Testis (tissue), 3 donors: ENCODE results near the gene SRCAP. TPM values are rescaled to one million over a fixed set of nuclear protein-coding genes. Genes with fewer than 3 reads are reported as not detected.

ENCODE experiments used
- DNase-seq: peaks from one replicate; pipeline ENCODE4 v3.0.0-alpha.2; 2019
- H3K27ac ChIP-seq, 2 donors: fragments of 200-600 bp; sonication (generic); one replicate each; pipeline ENCODE4 v1.5.1; 2019
- H3K27me3 ChIP-seq: fragments of 200-600 bp; sonication (generic); one replicate; pipeline ENCODE4 v1.5.1; 2019
- H3K36me3 ChIP-seq: fragments of 200-600 bp; sonication (generic); one replicate; pipeline ENCODE4 v1.5.1; 2017; ENCODE audit warnings: low read depth; ENCODE audit errors: missing control alignments
- H3K4me1 ChIP-seq: fragments of 200-600 bp; sonication (generic); one replicate; pipeline ENCODE4 v1.5.1; 2019
- H3K4me3 ChIP-seq, 2 donors: fragments of 200-600 bp; sonication (generic); one replicate each; pipeline ENCODE4 v1.5.1; 2017 to 2019
- H3K9me3 ChIP-seq: fragments of 200-600 bp; sonication (generic); one replicate; pipeline ENCODE4 v1.5.1; 2017
- POLR2A ChIP-seq: fragments of 450-650 bp; IDR thresholded peaks from one replicate; pipeline ENCODE4 v1.6.1; 2017; ENCODE audit warnings: antibody characterized with exemption, mild to moderate bottlenecking, moderate library complexity
- WGBS, 2 donors: methylation state at CpG; one replicate each; pipeline ENCODE4 v1.1.5; 2018; 5-methylcytosine and 5-hydroxymethylcytosine counted together
- intact Hi-C: fragments of 100-400 bp; cut with DNase I; formaldehyde crosslinking; loops from one replicate; pipeline ENCODE4 v1.15.1; 2023; ENCODE audit warnings: low total_unique reads
- polyA plus RNA-seq: library from polyadenylated mRNA; stranded (reverse); fragments of 350-450 nt; fragmentation: Illumina TruSeq; extraction: RNeasy Lipid Tissue Mini Kit (QIAGEN cat#74804); gene quantifications from one replicate; pipeline ENCODE4 v1.2.3, GENCODE V29; 2014; ENCODE audit warnings: low read depth, low replicate concordance; ENCODE audit not compliant: insufficient read depth
- total RNA-seq, 2 donors: library from RNA; depleted of rRNA; stranded (reverse); fragments of >200 nt; gene quantifications; one replicate each; pipeline ENCODE4 v1.2.3, GENCODE V29; 2016
- TF ChIP-seq, protein P1 (sequence below), 3 experiments: fragments of 450-650 bp in 2 of 3; fragments of 200-600 bp in 1 of 3; sonication (generic) in 1 of 3; IDR thresholded peaks; one replicate each; pipeline ENCODE4 v1.5.1; 2016 to 2019; ENCODE audit warnings: antibody characterized with exemption in 3 of 3, mild to moderate bottlenecking in 2 of 3, moderate library complexity in 1 of 3

SRCAP gene
- total and polyA plus RNA-seq, 3 donors from 2014 or later: 44.3 to 80.8 (median 74.3) TPM

- H3K4me1 ChIP-seq: peaks cover 22% of the 10 kb centered on the region
- TF ChIP-seq, protein P1, sequence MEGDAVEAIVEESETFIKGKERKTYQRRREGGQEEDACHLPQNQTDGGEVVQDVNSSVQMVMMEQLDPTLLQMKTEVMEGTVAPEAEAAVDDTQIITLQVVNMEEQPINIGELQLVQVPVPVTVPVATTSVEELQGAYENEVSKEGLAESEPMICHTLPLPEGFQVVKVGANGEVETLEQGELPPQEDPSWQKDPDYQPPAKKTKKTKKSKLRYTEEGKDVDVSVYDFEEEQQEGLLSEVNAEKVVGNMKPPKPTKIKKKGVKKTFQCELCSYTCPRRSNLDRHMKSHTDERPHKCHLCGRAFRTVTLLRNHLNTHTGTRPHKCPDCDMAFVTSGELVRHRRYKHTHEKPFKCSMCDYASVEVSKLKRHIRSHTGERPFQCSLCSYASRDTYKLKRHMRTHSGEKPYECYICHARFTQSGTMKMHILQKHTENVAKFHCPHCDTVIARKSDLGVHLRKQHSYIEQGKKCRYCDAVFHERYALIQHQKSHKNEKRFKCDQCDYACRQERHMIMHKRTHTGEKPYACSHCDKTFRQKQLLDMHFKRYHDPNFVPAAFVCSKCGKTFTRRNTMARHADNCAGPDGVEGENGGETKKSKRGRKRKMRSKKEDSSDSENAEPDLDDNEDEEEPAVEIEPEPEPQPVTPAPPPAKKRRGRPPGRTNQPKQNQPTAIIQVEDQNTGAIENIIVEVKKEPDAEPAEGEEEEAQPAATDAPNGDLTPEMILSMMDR (IDR thresholded peaks at IDR 0.05): no peak
- no peak for TF ChIP-seq POLR2A
- H3K27ac ChIP-seq: peak overlapping the region; percentile 87 to 88
- no peaks in the 10 kb centered on the region for H3K9me3 ChIP-seq
- no peaks in the 10 kb centered on the region for H3K36me3 ChIP-seq
- no peak for DNase-seq
- H3K4me3 ChIP-seq: peak overlapping the region; percentile 80 to 83
- intact Hi-C loops: no loop called here
- no peaks in the 10 kb centered on the region for H3K27me3 ChIP-seq
- 47 to 54% methylated on average over 15 of the region's 15 CpGs for WGBS, 2 donors
These were observed 64.2 kb downstream of the SRCAP start for GRCh38 chr16:30762991-30763725.

DNA sequence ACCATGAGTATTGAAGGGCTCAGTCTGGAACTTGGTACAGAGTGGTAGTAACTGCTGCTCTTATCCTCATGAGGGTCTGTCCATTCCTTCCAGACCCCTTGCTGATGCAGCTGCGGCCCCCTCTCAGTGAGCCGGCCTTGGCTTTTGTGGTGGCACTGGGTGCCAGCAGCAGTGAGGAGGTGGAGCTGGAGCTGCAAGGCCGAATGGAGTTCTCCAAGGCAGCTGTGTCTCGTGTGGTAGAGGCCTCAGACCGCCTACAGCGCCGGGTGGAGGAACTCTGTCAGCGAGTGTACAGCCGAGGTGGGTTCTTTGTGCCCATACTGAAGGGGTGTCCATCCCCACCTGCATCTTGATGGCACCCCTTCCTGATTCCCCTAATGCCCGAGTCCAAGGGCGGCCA lies 65.1 kb downstream of the SRCAP start:
- intact Hi-C loops: no loop called here
- Histone ChIP-seq H3K36me3 (no peaks in the 10 kb centered on the region), H3K27me3 (no peaks in the 10 kb centered on the region), H3K4me3 (no peak overlapping the region), H3K27ac (no peak overlapping the region), H3K4me1 (peaks cover 22% of the 10 kb centered on the region), H3K9me3 (no peaks in the 10 kb centered on the region)
- 81 to 97% methylated on average over 4 to 11 of the region's 11 CpGs for WGBS, 2 donors
- DNase-seq: no peak
- TF ChIP-seq, protein P1 (IDR thresholded peaks at IDR 0.05): no peak
- TF ChIP-seq POLR2A: no peak

- DNase-seq: no peak
- Histone ChIP-seq H3K27me3 (no peaks in the 10 kb centered on the region), H3K9me3 (no peaks in the 10 kb centered on the region), H3K27ac (no peak overlapping the region), H3K4me1 (peaks cover 22% of the 10 kb centered on the region), H3K36me3 (no peaks in the 10 kb centered on the region), H3K4me3 (no peak overlapping the region)
- WGBS, 2 donors: 91 to 95% methylated on average over 11 to 12 of the region's 12 CpGs
- intact Hi-C loops: no loop called here
- TF ChIP-seq, protein P1 (IDR thresholded peaks at IDR 0.05): no peak
- TF ChIP-seq POLR2A: no peak
These were observed 66.0 kb downstream of the SRCAP start for GRCh38 chr16:30764816-30765465.

DNA sequence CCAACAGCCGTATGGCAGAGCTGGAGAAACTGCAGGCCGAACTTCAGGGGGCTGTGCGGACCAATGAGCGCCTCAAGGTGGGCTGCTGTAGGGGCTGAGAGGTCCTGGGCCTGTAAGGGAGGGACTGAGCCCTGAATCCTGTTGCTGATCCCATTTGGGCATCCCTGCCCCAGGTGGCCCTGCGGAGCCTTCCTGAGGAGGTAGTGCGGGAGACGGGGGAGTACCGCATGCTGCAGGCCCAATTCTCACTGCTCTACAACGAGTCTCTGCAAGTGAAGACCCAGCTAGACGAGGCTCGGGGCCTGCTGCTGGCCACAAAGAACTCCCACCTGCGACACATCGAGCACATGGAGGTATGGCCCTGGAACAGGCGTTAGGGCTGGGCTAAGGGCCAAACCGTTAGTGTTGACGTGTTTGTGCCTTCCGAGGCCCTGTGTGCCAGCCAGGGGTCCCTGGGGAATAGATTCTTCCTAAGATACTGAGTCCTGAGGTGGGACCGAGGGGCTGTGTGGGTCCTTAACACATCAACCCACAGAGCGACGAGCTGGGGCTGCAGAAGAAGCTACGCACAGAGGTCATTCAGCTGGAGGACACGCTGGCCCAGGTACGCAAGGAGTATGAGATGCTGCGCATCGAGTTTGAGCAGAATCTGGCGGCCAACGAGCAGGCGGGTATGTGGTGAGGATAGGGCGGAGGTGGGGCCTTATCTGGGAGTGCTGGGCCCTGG lies 67.4 kb downstream of the SRCAP start:
- intact Hi-C loops: no loop called here
- Histone ChIP-seq H3K36me3 (no peaks in the 10 kb centered on the region), H3K27ac (no peak overlapping the region), H3K4me1 (peaks cover 15% of the 10 kb centered on the region), H3K4me3 (no peak overlapping the region), H3K9me3 (no peaks in the 10 kb centered on the region), H3K27me3 (no peaks in the 10 kb centered on the region)
- no peak for TF ChIP-seq POLR2A
- TF ChIP-seq, protein P1 (IDR thresholded peaks at IDR 0.05): no peak
- WGBS, 2 donors: 83 to 85% methylated on average over 15 to 28 of the region's 29 CpGs
- DNase-seq: no peak
